ENCODE data around the gene FBN2. TPM values are rescaled to one million over a fixed set of nuclear protein-coding genes. Genes with fewer than 3 reads are reported as not detected.

The FBN2 gene
- total RNA-seq, 1 experiment from 2014 or later, result 0.42 TPM

DNA sequence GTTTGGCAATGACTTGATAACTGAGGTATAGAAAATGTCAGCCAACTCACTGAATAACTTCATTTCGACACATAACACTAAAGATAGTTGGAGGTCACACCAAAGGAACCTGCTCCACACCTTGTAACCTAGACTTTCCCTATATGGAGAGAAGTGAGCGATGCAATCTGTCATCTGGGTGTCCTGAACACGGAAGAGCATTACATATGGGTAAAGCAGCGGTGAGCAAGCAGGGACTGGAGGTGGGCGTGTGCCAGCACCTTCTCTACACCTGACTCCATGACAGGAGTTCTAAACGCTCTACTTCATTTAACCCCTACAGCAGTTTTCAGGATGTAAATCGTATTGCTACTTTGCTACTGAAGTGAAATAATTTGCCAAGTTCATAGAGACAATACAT, 301.7 kb downstream of the FBN2 start (continued):
- TF ChIP-seq SIN3A (IDR thresholded peaks at IDR 0.05; ENCODE audit: low read depth) (no peak), CBX3 (IDR thresholded peaks at IDR 0.05; ENCODE audit: low read depth) (no peak), EZH2phosphoT487 (IDR thresholded peaks at IDR 0.05; ENCODE audit: borderline replicate concordance) (no peak), FOSL1 (IDR thresholded peaks at IDR 0.05; ENCODE audit: low read depth) (no peak), RAD21 (IDR thresholded peaks at IDR 0.05; ENCODE audit: low read depth) (no peak)
- TF ChIP-seq, protein P1, sequence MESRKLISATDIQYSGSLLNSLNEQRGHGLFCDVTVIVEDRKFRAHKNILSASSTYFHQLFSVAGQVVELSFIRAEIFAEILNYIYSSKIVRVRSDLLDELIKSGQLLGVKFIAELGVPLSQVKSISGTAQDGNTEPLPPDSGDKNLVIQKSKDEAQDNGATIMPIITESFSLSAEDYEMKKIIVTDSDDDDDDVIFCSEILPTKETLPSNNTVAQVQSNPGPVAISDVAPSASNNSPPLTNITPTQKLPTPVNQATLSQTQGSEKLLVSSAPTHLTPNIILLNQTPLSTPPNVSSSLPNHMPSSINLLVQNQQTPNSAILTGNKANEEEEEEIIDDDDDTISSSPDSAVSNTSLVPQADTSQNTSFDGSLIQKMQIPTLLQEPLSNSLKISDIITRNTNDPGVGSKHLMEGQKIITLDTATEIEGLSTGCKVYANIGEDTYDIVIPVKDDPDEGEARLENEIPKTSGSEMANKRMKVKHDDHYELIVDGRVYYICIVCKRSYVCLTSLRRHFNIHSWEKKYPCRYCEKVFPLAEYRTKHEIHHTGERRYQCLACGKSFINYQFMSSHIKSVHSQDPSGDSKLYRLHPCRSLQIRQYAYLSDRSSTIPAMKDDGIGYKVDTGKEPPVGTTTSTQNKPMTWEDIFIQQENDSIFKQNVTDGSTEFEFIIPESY (IDR thresholded peaks at IDR 0.05; ENCODE audit: extremely low read depth, insufficient replicate concordance, low read length), result no peak
- TF ChIP-seq, protein P2, sequence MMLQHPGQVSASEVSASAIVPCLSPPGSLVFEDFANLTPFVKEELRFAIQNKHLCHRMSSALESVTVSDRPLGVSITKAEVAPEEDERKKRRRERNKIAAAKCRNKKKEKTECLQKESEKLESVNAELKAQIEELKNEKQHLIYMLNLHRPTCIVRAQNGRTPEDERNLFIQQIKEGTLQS (IDR thresholded peaks at IDR 0.05), result no peak

DNA sequence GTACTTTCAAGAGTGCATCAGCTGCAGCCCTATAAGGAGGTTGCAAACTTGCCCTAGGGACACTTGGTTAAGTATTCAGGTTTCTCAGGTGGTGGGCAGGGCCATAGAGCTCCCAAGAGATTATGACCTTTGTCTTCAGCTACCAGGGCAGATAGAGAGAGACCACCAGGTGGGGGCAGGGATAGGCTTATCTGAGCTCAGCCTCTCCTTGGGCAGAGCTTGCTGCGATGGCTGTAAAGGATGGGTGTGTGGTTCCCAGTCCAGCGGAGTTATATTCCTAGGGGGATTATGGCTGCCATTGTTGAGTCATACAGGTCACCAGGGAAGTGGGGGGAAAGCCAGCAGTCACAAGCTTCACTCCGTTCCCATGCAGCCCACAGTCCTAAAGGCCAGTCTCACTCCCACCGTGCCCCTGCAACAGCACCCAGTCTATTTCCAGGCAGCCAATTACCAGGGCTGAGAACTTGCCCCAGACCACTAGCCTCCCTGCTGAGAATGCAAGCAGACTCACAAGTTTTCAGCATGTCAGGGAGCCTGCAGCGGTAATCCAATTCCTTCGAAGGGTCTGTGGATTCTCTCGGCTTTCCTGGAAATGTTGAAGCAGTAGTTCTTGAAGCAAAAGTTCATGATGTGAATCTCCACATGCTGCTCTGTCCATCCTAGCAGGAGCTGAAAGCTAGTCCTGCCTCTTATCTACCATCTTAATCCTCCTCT, 303.0 kb downstream of the FBN2 start:
- TF ChIP-seq, protein P1 (IDR thresholded peaks at IDR 0.05; ENCODE audit: extremely low read depth, insufficient replicate concordance, low read length), result no peak
- TF ChIP-seq, protein P3, sequence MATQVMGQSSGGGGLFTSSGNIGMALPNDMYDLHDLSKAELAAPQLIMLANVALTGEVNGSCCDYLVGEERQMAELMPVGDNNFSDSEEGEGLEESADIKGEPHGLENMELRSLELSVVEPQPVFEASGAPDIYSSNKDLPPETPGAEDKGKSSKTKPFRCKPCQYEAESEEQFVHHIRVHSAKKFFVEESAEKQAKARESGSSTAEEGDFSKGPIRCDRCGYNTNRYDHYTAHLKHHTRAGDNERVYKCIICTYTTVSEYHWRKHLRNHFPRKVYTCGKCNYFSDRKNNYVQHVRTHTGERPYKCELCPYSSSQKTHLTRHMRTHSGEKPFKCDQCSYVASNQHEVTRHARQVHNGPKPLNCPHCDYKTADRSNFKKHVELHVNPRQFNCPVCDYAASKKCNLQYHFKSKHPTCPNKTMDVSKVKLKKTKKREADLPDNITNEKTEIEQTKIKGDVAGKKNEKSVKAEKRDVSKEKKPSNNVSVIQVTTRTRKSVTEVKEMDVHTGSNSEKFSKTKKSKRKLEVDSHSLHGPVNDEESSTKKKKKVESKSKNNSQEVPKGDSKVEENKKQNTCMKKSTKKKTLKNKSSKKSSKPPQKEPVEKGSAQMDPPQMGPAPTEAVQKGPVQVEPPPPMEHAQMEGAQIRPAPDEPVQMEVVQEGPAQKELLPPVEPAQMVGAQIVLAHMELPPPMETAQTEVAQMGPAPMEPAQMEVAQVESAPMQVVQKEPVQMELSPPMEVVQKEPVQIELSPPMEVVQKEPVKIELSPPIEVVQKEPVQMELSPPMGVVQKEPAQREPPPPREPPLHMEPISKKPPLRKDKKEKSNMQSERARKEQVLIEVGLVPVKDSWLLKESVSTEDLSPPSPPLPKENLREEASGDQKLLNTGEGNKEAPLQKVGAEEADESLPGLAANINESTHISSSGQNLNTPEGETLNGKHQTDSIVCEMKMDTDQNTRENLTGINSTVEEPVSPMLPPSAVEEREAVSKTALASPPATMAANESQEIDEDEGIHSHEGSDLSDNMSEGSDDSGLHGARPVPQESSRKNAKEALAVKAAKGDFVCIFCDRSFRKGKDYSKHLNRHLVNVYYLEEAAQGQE (IDR thresholded peaks at IDR 0.05; ENCODE audit: low read depth), result no peak
- TF ChIP-seq, protein P2 (IDR thresholded peaks at IDR 0.05), result no peak
- TF ChIP-seq ELF1 (IDR thresholded peaks at IDR 0.05; ENCODE audit: borderline replicate concordance, low read depth) (no peak), EZH2 (IDR thresholded peaks at IDR 0.05) (no peak), SP1 (IDR thresholded peaks at IDR 0.05; ENCODE audit: low read depth) (no peak), EGR1 (IDR thresholded peaks at IDR 0.05; ENCODE audit: low read depth) (no peak)
- TF ChIP-seq, protein P4, sequence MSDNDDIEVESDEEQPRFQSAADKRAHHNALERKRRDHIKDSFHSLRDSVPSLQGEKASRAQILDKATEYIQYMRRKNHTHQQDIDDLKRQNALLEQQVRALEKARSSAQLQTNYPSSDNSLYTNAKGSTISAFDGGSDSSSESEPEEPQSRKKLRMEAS (IDR thresholded peaks at IDR 0.05), result no peak
- no TSS peak for BruUV-seq (replicated peaks)
- Histone ChIP-seq H3K36me3 (ENCODE audit: control insufficient read depth in 1 of 2, insufficient read depth in 2 of 2, low read length in 2 of 2) (no peaks in the 10 kb centered on the region), H2AFZ (ENCODE audit: low read depth, low read length, poor library complexity, severe bottlenecking) (no peak overlapping the region), H3K9me3 (ENCODE audit: control insufficient read depth in 1 of 2, insufficient read depth in 1 of 2, low read depth in 1 of 2, low read length in 2 of 2) (no peaks in the 10 kb centered on the region), H3K9me2 (ENCODE audit: insufficient read depth) (no peaks in the 10 kb centered on the region), H3K27ac (ENCODE audit: low read depth, low read length) (no peak overlapping the region), H3K27me3 (ENCODE audit: insufficient read depth, low read length) (no peaks in the 10 kb centered on the region), H3K9ac (ENCODE audit: low read length) (no peak overlapping the region), H3K4me1 (ENCODE audit: control insufficient read depth in 1 of 2, insufficient read depth in 2 of 2, low read length in 2 of 2) (no peaks in the 10 kb centered on the region), H4K20me1 (ENCODE audit: insufficient read depth) (no peaks in the 10 kb centered on the region), H3K4me3 (replicated peaks in 1 of 2; ENCODE audit: low read depth in 1 of 2, low read length in 2 of 2) (no peak overlapping the region), H3K79me2 (ENCODE audit: insufficient read depth, low read length) (no peaks in the 10 kb centered on the region), H3K4me2 (ENCODE audit: low read length) (no peak overlapping the region)
- DNase-seq (ENCODE audit: low read depth, low spot score) (no peak), ATAC-seq (no peak)
- intact Hi-C loops (cut with micrococcal nuclease), result no loop called here
- ChIA-PET POLR2A (no interaction called here), RAD21 (ENCODE audit: low non-redundant PET in 1 of 2, low total read pairs in 2 of 2, uncharacterized antibody in 2 of 2, unreplicated experiment in 2 of 2) (no interaction called here), CTCF (no interaction called here)
